SK-N-MC (cell line): ENCODE results near the gene TIAM1.

Source experiments
- EZH2 ChIP-seq: fragments of 200-600 bp; sonication (generic); IDR thresholded peaks from one replicate; pipeline ENCODE4 v1.6.1; 2017; ENCODE audit warnings: antibody characterized with exemption
- FOXP2 ChIP-seq: optimal IDR thresholded peaks from 2 replicates; pipeline ENCODE3; 2011; ENCODE audit warnings: mild to moderate bottlenecking, moderate library complexity; ENCODE audit not compliant: insufficient read depth; ENCODE audit errors: extremely low read length, control extremely low read depth
- POLR2AphosphoS5 ChIP-seq: IDR thresholded peaks from 2 replicates; pipeline ENCODE4 v1.6.1; 2012; ENCODE audit warnings: mild to moderate bottlenecking, low read depth, low read length, borderline replicate concordance

DNA sequence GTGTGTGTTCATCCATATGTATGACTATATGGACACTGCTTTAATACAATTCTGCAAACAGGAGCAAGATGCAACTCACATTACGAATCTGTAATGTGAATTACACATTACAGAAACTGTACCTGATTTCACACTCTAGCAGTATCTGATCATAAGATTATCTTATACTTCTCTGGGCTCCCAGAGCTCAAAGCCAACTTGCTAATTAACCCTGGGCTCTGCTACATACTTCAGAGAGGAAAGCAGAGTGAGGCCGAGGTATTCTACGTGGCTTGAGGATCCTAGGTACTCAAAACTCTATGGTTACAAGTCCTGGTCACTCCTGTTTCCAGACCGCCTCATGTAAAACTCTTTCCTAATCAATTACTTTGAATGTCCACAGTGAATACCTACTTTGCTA lies 156.6 kb downstream of the TIAM1 start:
- TF ChIP-seq EZH2 (no peak), FOXP2 (no peak), POLR2AphosphoS5 (no peak)
